Skeletal muscle cell (primary cell): ENCODE data around the gene ZNF274.
A peak's percentile ranks its signal among the peaks of the same experiment; 100 is the strongest.
"Not testable (repeated sequence)": the region's sequence is repeated elsewhere in the genome, so short reads cannot be mapped to it uniquely, and the experiment has no call there.

Source experiments
- DNase-seq: peaks from one replicate; pipeline ENCODE4 v3.0.0-alpha.2; 2010; ENCODE audit warnings: low read depth
- H3K4me3 ChIP-seq: 2 replicates; pipeline ENCODE4 v1.5.1; 2011; ENCODE audit warnings: low read depth, mild to moderate bottlenecking, control low read depth, low read length, moderate library complexity

The ZNF274 gene

DNA sequence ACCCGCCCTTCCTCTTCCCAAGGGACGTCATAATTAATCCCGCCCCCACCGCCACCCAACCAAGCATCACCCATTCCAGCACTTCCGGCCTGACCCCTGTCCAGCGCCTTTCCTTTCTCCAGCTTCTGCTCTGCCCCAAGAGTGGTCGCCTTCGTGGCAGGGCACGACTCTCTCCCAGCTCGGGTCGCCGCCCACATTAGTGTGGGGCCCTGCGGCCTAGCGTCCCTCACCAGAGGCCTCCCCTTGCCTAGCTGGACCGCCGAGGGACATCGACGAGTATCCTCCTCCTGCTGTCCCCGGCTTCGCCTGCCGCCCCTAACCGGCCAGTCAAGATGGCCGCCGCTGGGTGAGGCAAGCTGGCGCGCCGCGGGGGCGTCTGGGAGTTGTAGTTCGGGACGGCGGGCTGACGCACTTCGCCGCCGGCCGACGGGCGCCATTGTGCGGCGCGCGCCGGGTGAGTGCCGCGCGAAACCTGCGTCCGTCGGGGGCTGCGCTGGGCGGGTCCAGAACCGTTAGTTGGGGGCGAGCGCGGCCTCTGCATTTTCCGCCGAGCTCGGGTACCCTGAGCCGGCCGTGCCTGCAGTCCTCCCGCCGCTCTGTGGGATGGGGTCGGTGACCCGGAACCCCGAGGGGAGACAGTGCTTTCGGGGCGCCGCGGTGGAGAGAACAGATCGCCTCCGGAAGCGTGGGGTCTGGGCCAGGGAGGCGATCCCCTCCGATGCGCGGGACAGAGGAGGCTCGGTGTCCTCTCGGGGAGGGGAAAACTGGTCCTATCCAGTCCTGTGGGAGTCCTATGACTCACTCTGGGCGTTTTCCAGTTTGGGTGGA lies at the start of gene ZNF274:
Gene ZNF274 (plus strand): TSS at position 73 of the 828 bp plus-strand sequence. CDS start 905 bp downstream, outside the sequence.
- peak; percentile 74 for DNase-seq
- H3K4me3 ChIP-seq = peak within 1 kb of the TSS; percentile 72

- no peak for DNase-seq
- H3K4me3 ChIP-seq = no peak overlapping the region
These were observed 48.6 kb upstream of the ZNF274 start for GRCh38 chr19:58134244-58134643.

DNA sequence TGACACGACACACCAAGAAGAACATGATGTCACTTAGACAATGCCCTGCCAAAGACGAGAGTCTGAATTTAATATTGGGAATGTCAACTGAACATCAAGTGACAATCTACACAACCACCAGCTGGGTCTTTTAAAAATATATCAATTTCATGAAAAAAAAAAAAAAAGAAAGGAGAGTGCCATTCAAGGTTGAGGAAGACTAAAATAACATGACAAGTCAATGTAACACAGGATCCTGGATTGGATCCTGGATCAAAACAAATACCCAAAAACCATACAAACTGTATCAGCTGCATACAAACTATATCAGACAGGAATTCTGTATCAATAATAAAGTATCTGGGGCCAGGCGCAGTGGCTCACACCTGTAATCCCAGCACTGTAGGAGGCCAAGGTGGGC lies 37.0 kb upstream of the ZNF274 start:
- no peak overlapping the region for H3K4me3 ChIP-seq
- no peak for DNase-seq

DNA sequence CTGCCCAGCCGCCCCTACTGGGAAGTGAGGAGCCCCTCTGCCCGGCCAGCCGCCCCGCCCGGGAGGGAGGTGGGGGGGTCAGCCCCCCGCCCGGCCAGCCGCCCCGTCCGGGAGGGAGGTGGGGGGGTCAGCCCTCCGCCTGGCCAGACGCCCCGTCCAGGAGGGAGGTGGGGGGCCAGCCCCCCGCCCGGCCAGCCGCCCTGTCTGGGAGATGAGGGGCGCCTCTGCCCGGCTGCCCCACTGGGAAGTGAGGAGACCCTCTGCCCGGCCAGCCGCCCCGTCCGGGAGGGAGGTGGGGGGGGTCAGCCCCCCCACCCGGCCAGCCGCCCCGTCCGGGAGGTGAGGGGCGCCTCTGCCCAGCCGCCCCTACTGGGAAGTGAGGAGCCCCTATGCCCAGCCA lies 35.4 kb upstream of the ZNF274 start:
- not testable (repeated sequence) for DNase-seq, H3K4me3 ChIP-seq

- peak; percentile 33 for DNase-seq
- peak within 1 kb of the TSS; percentile 97 for H3K4me3 ChIP-seq
These were observed 32.4 kb upstream of the ZNF274 start, which contains the start of gene ZNF329 for GRCh38 chr19:58150328-58150921. ZNF329 (minus strand) TSS chr19:58150789; CDS start chr19:58129503, 21,286 bp downstream.

- no peak overlapping the region for H3K4me3 ChIP-seq
- no peak for DNase-seq
These were observed 29.5 kb upstream of the ZNF274 start for GRCh38 chr19:58153386-58153785.

DNA sequence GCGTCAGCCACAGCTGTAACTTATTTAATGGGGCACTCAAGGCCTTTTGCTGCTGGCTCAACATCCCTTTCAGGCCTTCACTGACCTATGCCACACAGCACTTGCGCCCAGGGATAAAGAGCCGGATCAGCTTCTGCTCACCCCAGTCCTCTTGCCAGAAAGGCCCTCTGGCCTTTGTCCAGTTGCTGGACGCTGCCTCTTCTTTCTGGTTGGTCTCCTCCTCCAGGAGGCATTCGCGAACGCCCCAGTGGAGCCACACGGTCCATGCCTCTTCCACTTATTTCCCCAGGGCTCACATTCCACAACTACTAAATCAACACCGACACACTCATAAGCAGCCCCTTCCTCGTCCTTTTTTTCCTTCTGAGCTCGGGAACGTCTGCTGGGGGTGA lies 28.6 kb upstream of the ZNF274 start:
- peak overlapping the region; percentile 64 for H3K4me3 ChIP-seq
- DNase-seq = no peak

DNA sequence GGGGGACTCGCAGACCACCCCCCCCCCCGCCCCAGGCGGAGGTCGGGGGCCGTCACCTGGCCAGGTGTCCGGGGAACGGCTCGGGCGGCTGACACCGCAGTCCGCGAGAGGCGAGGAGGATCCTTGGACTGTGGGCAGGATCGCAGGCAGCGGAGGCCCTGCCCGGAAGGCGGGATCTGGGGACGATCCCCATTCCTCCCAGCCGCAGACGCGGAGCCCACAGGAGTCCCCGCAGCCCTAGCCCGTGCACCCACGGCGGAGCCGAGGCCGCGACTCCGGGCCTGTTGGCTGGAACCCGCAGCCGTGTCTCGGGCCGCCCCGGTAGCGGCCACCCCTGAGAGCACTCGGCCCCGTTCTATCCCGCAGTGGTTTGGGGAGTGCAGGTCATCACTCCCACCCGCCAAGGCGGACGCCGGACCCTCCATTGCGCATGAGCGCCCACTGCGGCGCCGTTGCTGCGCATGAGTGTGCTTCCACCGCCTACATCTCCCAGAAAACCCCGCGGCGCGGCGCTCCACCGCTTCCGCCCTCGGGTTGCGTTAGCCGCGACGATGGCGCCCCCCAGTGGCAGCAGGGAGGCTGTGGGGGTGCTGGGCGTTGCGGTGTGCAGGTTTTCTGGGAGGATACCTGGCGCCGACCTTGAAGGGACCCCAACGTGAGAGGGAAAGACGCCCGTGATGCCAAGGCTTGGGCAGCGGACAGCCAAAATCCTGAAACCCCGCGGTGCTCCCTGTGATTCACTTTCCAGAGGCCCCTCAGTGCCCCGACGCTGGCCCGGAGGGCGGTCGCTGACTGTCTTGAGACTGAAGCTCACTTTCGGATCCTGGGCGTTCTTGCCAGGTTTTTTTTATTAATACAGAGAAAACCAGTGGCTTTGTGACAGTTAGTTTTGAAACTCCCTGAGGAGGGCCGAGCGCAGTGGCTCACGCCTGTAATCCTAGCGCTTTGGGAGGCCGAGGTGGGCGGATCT lies 27.9 kb upstream of the ZNF274 start:
- H3K4me3 ChIP-seq = peak overlapping the region; percentile 64
- peak; percentile 71 for DNase-seq

DNA sequence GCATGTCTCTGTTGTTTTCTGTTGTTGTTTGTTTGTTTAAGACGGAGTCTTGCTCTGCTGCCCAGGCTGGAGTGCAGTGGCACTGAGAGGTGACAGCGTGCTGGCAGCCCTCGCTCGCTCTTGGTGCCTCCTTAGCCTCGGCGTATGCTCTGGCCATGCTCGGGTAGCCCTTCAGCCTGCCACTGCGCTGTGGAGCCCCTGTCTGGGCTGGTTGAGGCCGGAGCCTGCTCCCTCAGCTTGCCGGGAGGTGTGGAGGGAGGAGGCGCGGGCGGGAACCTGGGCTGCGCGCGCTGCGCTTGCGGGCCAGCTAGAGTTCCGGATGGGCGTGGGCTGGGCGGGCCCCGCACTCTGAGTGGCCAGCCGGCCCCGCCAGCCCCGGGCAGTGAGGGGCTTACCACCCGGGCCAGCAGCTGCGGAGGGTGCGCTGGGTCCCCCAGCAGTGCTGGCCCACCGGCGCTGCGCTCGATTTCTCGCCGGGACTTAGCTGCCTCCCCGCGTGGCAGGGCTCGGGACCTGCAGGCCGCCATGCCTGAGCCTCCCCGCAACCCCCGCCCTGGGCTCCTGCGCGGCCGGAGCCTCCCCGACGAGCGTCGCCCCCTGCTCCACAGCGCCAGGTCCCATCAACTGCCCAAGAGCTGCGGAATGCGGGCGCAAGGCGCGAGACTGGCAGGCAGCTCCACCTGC lies 25.7 kb upstream of the ZNF274 start:
- no peak overlapping the region for H3K4me3 ChIP-seq
- DNase-seq = no peak

DNA sequence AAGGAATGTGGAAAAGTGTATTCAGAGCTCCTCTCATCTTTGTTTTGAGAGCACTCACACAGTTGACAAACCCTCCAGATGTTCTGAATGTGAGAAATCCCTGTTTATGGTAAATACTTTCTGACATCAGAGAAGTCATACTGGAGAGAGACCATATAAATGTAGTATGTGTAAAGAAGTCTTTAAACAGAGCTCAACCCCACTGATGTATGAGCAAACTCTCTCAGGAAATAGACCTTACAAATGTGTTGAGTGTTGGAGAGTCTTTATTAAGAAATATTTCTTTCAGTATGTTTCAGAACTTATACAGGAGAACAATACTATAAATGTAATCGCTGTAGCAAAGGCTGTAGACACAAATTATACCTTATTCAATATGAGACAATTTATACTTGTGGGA lies 16.6 kb upstream of the ZNF274 start:
- no peak overlapping the region for H3K4me3 ChIP-seq
- no peak for DNase-seq

- no peak for DNase-seq
- no peak overlapping the region for H3K4me3 ChIP-seq
These were observed 16.1 kb upstream of the ZNF274 start for GRCh38 chr19:58166708-58167280.

DNA sequence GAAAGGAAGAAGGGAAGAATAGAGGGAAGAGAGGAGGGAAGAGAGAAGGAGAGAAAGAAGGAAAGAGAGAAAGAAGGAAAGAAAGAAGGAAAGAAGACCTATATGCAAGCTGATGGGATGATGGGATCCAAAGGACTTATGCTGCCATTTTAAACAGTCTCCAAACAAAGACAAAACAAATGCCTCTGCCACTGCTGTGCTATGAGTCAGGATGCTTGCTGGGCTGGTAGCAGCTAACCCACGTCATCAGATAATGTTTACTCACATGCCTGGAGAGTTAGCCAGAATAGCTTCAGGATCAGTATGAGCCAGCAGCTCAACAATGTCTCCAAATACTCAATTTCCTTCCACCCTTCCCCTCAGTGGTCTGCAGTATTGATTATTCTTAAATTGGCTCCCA lies 12.0 kb upstream of the ZNF274 start:
- no peak overlapping the region for H3K4me3 ChIP-seq
- no peak for DNase-seq

DNA sequence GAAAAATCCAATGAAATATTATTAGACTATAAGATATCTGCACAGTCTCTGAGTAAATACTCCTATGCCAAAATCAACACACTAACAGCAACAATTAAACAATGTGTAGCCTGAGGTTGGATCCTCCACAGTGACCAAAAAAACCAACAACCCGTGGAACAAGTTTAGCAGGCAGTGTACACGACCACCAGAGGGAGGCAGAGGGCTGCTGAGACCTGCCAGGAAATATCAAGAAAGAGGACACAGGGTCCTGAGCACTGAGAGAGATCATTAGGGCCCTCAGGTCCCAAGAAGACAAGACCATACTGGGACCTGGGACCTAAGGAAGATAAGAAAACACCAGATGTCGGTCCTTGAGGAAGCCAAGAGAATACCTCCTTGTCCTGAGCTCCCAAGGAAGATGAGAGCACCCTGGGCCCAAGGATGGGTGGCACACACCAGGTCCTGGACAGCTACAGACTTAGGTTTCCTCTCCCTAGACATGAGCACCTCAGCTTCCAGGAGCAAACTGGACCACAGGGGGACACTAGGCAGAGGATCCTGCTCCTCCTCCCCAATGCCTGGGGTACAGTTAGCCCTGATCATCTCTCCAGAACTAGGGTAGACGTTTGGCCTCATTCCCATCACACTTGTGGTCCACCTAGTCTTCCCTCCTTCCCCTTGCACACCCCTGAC lies 822 bp upstream of the ZNF274 start:
- peak overlapping the region; percentile 72 for H3K4me3 ChIP-seq
- no peak for DNase-seq

- no peak for DNase-seq
- H3K4me3 ChIP-seq = peak overlapping the region; percentile 72
These were observed 278 bp upstream of the ZNF274 start for GRCh38 chr19:58182577-58182988.

DNA sequence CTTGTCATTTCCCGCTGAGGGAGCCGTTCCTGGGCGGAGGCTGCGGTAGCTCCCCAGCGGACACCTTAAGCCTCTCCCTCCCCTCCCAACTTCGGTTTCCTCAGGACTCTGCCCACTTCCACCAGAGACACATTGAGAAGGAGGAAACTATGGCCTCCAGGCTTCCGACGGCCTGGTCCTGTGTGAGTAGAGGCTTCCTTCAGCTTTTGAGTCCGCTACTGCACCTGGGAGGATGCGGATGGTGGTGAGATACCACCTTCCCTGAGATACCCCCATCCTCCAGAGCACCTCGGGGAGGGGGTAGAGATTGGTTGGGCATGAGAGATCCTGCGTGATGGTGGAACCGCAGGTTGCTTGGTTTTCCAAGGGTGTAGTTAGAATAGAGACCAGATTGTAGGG lies 955 bp downstream of the ZNF274 start:
- DNase-seq = no peak
- peak overlapping the region; percentile 72 for H3K4me3 ChIP-seq

DNA sequence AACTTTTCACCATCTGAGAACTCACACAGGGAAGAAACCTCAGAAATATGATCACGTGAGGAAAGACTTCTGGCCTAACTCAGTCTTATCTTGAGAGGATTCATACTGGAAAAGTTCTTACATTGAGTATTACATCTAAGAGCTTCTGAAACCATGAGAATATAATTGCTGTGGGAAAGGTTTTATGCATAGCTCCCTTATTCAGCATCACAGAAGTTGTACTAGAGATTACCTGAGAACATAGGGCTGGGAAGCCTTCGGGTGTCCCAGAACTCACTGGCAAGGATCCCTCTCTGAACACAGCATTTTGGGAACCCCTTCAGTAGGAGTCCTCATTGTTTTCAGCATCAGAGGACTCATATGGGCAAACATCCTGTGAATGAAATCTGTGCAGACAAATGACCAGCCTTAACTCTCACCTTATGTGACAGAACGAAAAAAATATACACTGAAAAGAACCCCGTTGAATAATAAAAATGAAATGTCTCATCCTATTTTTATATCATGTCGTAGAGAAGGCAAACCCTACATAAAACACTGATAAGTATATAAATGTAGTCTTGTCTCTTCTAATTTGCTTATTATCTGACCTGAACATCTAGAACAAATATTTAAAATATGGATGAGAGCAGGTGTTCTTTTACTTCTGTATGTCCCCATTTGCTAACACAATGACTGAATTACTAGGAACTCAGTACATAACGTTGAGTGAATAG lies 14.2 kb downstream of the ZNF274 start:
- DNase-seq = no peak
- no peak overlapping the region for H3K4me3 ChIP-seq

DNA sequence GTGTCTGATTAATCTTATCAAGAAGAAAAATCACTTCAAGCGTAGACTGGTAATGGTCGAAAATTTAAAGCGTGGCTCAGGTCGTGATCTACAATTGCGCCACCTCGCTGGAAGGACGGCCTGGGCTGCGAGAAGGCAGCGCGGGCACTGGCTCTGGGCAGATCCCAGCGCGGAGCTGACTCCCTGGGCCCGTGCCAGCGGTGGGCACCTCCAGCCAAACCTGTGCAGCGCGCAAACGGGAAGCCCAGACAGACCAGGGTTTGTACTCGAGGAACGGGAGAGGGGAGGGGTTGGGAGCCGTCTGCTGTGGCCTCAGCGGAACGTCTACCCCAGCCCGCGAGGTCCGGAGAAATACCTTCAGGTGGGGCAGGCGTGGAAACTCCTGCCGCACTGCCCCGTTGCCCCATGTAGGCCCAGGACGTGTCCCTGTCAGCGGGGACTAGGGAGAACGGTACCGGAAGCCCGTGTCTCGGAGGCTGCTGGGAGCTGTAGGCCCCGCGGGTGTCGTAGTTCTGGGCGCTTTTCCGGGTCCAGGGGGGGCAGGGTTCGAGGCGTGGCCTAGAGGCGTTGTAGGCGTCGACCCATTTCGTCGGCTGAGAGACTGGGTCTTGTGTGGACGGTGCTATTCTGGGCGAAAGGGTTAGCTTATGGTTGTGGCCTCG lies 21.1 kb downstream of the ZNF274 start:
- no peak for DNase-seq
- H3K4me3 ChIP-seq = peak overlapping the region; percentile 3
